ENCODE results near the gene SIDT2.

- TF ChIP-seq CTCF (conservative IDR thresholded peaks at IDR 0.05), result no peak
- no peak for TF ChIP-seq ZFX (IDR thresholded peaks at IDR 0.05)
Measured at GRCh38 chr11:117214404-117215110, 36.0 kb downstream of the SIDT2 start.
